OCI-LY7 (cell line): ENCODE results near the gene TMEM95.

Experiments used
- CTCF ChIP-seq: fragments of 200-600 bp; sonication (generic); conservative IDR thresholded peaks from 2 replicates; pipeline ENCODE4 v1.5.1; 2014; ENCODE audit warnings: mild to moderate bottlenecking, antibody characterized with exemption, low read length, moderate library complexity, mixed read lengths
- EZH2phosphoT487 ChIP-seq: fragments of 200-600 bp; sonication (generic); IDR thresholded peaks from 2 replicates; pipeline ENCODE4 v1.6.1; 2018; ENCODE audit warnings: low read depth, borderline replicate concordance, mild to moderate bottlenecking, mixed run types, antibody characterized with exemption, low read length, moderate library complexity, mixed read lengths

- TF ChIP-seq CTCF, result no peak; the same call in 1 of the 2 replicates
- TF ChIP-seq EZH2phosphoT487, result no peak
Observed at GRCh38 chr17:7394452-7395191, 39.7 kb downstream of the TMEM95 start, which contains the start of gene PLSCR3.
